Activated CD4-positive, alpha-beta T cell treated with anti-CD3 and anti-CD28 coated beads, Interleukin-2, amount 50 U/mL, for 1 hour (primary cell): ENCODE data around the gene RAB3IL1.
A peak's percentile ranks its signal among the peaks of the same experiment; 100 is the strongest.

ENCODE experiments used
- DNase-seq: peaks from one replicate; pipeline ENCODE4 v3.0.0-alpha.2; 2020

RAB3IL1 gene

GRCh38 chr11:61901397-61901796 lies 16.0 kb downstream of the RAB3IL1 start:
- no peak for DNase-seq

GRCh38 chr11:61900251-61900650 lies 17.1 kb downstream of the RAB3IL1 start:
- DNase-seq: no peak

GRCh38 chr11:61899146-61899841 lies 18.1 kb downstream of the RAB3IL1 start:
- peak; percentile 95 for DNase-seq

- DNase-seq: no peak
Measured at GRCh38 chr11:61898247-61898582, 19.2 kb downstream of the RAB3IL1 start.

GRCh38 chr11:61897387-61898246 lies 19.7 kb downstream of the RAB3IL1 start:
- peak; percentile 80 for DNase-seq

GRCh38 chr11:61896665-61897386 lies 20.5 kb downstream of the RAB3IL1 start:
- no peak for DNase-seq

- no peak for DNase-seq
Measured at GRCh38 chr11:61895718-61896059, 21.7 kb downstream of the RAB3IL1 start.

- DNase-seq: no peak
Measured at GRCh38 chr11:61895046-61895717, 22.2 kb downstream of the RAB3IL1 start.

- DNase-seq: no peak
Measured at GRCh38 chr11:61893981-61894380, 23.4 kb downstream of the RAB3IL1 start.

GRCh38 chr11:61892085-61892370 lies 25.3 kb downstream of the RAB3IL1 start:
- no peak for DNase-seq

- DNase-seq: peak; percentile 42
Measured at GRCh38 chr11:61891331-61892084, 25.9 kb downstream of the RAB3IL1 start, which contains the start of gene FADS3. Gene FADS3 (minus strand): TSS chr11:61891545. CDS start chr11:61891381, 164 bp downstream.

- peak; percentile 22 for DNase-seq
Measured at GRCh38 chr11:61890529-61891330, 26.6 kb downstream of the RAB3IL1 start.

- no peak for DNase-seq
Measured at GRCh38 chr11:61889831-61890230, 27.5 kb downstream of the RAB3IL1 start.

GRCh38 chr11:61888590-61888989 lies 28.8 kb downstream of the RAB3IL1 start:
- no peak for DNase-seq

GRCh38 chr11:61887839-61888494 lies 29.4 kb downstream of the RAB3IL1 start:
- no peak for DNase-seq

- DNase-seq: no peak
Measured at GRCh38 chr11:61886643-61887042, 30.7 kb downstream of the RAB3IL1 start.

- DNase-seq: no peak
Measured at GRCh38 chr11:61885784-61886580, 31.4 kb downstream of the RAB3IL1 start.

GRCh38 chr11:61885166-61885778 lies 32.1 kb downstream of the RAB3IL1 start:
- no peak for DNase-seq

GRCh38 chr11:61883947-61884346 lies 33.4 kb downstream of the RAB3IL1 start:
- DNase-seq: no peak

GRCh38 chr11:61883327-61883726 lies 34.0 kb downstream of the RAB3IL1 start:
- DNase-seq: no peak
